HG02571 (cell line): ENCODE results near the gene POLR3A.
"Not testable (repeated sequence)": the region's sequence is repeated elsewhere in the genome, so short reads cannot be mapped to it uniquely, and the experiment has no call there.

Source experiments
- ATAC-seq: cut with Tn5 transposase; IDR thresholded peaks from one replicate; pipeline ENCODE4 v1.9.1; 2021; ENCODE audit warnings: mild to moderate bottlenecking, moderate library complexity; ENCODE audit not compliant: unreplicated experiment

POLR3A gene

DNA sequence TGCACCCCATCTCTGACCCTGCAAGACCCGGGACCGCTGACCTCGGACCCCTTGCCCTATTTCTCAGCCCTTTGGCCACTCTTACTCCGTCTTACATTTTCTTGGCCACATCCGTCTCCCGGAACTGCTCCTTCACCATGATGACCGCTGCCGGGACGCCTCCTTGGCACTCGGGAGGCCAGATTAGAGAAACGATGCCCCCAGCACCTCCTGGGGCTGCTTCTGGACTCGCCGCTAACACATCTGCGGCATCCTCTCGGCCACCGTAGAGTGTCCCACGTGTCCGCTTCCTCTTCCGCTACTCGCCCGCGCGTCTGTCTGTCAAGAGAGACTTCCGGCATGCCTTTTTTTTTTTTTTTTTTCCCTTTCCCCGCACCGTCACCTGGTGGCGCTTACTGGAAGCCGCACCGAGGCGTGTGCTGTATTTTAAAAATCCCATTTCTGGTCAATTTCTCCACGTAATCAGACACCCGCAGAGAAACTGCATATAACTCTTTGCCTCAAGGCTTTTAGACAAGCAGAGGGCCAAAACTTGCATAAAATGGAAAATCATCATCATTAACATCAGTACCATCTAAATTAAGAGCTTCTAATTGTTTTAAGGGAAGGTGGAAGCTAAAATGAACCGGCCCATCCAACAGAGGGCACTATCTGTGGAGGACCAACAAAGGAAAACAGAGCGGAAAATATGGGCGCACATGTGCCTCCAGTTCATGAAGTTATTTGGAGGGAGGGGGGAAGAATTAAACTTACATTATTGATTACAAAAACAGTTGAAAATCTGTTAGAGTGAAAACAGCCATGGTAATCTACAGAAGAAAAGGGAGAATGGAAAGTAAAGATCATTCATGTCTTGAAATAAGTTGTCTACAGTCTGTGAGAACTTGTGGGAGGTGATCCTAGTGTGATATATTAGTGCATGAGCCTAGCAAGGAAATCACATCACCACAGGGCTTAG, at the start of gene POLR3A:
TSS of gene POLR3A (minus strand) at position 247 of the 958 bp plus-strand sequence. CDS start at position 139, 108 bp downstream.
- ATAC-seq: peak; percentile 53

GRCh38 chr10:78078539-78079330, 49.4 kb upstream of the POLR3A start:
- ATAC-seq: no peak

GRCh38 chr10:78075806-78076205, 46.5 kb upstream of the POLR3A start:
- not testable (repeated sequence) for ATAC-seq

DNA sequence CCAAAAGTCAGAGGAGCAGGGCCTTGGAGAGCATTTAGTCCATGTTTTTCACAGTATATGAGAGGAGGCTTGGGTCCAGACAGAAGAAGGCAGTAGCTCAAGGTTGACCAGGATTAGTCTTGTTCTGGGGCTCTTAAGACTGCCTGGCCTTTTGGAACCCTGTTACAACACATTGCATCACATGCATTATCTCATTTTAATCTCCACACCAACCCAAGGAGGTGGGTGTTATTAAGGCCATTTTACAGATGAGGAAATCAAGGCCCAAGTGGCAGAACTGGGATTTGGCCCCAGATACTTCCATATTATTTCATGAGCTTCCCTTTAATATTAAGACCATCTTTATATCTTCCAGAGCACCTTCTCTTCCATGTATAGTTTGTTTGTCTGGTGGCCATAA, 43.2 kb upstream of the POLR3A start:
- ATAC-seq: no peak

DNA sequence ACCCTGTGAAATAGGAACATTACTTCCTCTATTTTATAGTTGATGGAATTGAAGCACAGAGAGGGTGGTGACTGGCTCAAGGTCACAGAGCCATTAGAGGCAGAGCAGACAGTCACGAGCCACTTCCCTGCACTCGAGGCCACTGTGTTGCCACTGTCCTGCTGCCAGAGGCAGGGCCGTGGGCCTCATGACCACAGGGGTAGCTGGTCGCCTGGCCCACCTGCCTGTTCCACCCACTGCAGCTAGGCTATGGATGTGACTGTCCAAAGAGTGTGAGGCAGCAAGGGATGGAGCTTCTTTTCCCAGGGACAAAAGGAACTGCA, 42.5 kb upstream of the POLR3A start:
- ATAC-seq: no peak

DNA sequence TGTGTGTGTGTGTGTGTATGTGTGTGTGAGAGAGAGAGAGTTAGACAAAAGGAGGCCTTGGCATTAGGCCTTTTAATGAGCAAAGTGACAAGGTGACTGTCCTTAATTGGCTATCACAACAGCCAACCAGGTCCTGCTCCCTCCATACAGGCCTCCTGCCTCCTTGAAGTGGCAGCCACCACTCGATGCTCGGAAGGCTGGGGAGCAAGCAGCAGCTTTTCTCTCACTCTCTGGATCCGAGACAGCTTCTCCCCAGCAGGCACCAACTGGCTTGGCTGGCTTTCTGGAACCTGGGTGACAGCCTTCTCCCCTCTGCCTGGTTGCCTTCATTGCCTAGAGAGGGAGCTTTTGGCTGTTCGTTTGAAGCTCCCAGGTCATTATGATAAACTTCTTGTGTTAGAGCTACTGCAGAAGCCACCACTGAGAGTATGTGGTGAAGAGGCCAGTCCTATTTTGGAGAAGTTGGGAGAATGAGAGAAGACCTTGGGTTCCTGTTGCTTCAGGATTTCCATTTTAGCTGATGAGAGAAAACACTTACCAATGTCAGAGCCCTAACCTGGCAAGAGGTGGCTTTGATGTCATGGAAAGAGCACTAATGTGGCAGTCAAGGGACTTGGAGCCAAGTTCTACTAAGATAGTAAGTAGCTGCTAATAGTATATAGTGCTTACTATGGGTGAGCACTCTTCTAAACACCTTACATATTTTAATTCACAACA, 42.0 kb upstream of the POLR3A start:
- no peak for ATAC-seq

GRCh38 chr10:78070726-78071125, 41.4 kb upstream of the POLR3A start:
- no peak for ATAC-seq

DNA sequence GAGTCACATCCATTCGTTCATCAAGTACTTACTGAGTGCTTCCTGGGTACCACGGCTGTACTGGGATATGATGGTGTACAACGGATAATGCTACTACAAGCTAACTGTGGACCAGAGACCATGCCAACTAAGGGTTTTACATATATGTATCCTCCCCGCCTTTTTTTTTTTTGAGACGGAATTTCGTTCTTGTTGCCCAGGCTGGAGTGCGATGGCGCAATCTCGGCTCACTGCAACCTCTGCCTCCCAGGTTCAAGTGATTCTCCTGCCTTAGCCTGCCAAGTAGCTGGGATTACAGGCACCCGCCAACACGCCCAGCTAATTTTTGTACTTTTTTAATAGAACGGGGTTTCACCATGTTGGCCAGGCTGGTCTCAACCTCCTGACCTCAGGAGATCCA, 40.7 kb upstream of the POLR3A start:
- not testable (repeated sequence) for ATAC-seq

DNA sequence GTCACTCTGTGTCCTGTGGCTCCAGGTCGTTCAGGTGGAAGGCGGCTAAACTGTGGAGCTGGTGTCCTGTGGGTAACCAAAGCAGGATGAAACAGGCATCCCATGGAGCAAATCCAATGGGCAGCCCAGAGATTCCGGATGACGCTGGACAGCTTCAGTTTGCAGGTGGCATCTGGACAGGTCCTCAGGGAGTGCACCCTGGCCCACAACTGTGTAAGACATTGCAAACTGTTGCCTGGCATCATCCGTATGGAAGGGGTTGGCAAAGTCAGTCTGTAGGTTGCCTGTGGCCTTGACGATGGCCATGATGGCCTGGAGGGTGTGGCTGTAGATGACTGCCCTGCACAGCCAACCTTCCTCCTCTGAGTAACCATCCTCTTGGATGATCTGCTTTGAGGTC, 39.8 kb upstream of the POLR3A start:
- ATAC-seq: no peak

DNA sequence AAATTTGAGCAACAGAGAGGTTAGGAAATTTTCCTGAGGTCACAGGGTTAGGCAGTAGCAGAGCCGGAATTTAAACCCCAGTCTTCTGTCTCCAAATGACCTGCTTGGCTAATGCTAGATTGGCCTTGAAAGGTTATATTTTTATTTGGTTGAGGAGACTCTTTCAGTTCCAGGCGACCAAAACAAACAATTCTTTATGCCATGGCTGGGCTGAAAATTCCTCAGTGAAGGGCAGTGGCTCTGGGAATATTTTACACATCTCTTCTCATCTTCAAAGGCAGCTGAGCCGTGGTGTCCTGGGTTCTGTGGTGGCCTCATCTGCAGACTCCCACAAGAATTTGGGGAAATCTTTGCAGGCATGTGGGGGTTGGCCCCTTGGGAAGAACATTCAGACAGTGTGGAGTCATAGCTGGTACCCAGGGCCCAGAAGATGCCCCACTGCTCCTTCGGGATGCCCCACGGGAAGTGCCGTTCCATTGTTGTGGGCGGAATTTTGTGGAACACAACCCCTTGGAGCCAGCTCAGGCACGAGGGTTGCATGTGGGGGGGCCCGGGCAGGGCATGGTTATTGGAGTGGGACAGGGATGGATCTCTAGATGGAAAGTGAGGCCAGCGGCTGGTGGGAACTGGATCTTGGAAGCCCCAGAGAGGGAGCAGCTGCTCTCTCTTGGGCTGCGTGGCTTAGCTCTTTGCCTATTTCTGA, 37.6 kb upstream of the POLR3A start:
- no peak for ATAC-seq

DNA sequence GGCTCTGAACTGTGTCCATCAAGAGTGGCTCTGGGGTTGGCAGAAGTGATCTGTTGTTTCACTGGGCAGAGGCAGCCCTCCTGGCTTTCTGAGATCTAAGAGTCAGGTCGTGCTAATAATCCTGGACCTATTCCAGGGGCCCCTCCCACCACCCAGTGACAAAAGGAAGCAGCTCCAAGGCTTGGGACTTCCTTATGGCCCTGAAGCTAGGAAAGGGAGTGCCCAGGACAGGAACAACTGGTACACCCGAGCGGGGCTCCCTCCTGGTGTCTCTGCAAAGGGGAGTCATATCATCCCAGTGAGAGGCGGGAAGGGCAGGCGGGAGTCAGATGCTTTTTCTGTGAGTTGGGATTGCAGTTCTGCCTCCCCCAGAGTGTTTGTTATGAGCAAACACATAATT, 36.7 kb upstream of the POLR3A start:
- ATAC-seq: no peak

DNA sequence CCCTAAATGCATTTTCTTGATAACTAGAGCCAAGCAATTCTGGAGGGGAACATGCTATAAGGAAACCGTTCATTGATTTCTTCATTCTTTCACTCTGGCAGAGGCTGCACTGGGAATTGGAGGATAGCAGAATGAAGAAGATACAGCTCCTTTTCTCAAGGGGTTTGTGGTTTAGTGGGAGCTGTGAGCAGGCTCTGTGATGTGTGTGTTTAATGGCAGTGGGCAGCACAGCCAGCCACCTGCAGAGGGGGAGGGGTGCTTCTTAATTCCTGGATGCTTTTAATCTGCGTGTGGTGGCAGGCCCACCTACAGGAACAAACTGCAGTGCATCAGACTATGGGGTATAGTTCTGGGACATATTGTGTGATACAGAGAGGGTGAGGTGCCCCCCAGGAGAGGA, 36.3 kb upstream of the POLR3A start:
- ATAC-seq: no peak

- ATAC-seq: not testable (repeated sequence)
Measured at GRCh38 chr10:78064919-78065318, 35.6 kb upstream of the POLR3A start.

DNA sequence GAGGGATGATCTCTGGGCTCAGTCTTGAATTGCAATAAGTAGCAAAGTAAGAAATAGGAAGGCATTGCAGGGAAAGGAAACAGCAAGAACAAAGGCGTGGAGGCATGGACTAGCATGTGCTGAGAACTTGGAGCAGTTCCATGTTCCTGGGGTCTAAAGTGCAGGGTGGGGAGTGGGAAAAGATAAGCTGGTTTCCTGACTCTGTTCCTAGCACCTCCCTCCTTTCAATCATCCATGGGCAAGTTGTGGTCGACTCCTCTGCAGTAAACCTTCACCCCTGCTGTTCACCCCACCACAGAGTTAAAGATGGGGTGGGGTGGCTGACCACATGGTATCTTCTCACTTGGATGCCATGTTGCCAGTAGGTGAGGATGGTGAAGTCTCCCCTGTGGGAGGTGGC, 33.9 kb upstream of the POLR3A start:
- no peak for ATAC-seq

DNA sequence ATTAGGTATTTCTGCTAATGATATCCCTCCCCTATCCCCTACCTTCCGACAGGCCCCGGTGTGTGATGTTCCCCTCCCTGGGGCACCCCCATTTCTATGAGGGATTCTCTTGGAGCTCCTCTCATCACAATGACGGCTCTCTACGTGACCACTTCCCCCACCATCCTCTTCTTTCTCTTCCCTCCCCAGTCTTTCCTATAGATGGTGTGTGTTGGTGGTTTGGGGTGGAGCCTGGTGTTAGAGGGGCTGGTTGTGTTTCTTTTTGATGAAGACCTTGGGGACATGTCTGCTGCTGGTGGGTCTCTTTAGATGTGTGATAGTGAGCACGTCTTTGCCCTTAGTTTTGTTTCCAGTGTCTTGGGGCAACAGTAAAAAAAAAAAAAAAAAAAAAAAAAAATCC, 33.0 kb upstream of the POLR3A start:
- no peak for ATAC-seq

DNA sequence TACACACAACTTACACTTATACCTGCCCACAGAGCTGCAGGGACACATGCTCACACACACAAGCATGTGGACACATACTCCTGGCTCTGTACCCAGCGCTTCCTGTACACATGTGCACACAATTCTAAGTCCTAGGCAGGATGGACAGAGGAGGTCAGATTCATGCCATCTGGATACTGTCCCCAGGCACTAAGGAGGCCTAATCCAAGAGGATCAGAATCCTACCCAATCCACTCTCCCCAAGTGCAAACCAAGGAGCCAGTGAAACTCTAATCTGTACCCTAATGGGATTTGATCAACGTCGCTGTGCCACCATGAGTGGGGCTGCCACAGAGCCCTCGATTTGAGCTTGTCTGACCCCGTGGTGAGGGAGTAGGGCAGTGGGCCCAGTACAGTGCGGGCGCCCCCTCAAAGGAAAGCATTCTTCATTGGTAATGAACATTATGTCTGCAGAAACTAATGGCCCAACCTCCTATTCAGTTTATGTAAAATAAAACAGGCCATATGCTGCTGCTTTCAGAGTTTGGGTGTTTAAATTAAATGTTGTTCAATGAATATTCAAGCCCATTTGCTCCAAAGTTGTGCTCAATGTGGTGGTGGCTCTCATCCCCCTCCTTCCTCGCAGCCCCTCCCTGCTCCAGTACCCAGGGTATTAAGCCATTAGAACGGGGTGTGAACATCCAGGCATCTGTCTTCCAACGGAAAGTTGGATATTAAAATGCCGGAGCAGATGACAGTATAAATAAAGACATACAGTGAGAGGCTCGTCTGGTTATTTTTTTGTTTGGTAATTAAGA, 30.8 kb upstream of the POLR3A start:
- ATAC-seq: no peak

- no peak for ATAC-seq
Measured at GRCh38 chr10:78058562-78058961, 29.2 kb upstream of the POLR3A start.

DNA sequence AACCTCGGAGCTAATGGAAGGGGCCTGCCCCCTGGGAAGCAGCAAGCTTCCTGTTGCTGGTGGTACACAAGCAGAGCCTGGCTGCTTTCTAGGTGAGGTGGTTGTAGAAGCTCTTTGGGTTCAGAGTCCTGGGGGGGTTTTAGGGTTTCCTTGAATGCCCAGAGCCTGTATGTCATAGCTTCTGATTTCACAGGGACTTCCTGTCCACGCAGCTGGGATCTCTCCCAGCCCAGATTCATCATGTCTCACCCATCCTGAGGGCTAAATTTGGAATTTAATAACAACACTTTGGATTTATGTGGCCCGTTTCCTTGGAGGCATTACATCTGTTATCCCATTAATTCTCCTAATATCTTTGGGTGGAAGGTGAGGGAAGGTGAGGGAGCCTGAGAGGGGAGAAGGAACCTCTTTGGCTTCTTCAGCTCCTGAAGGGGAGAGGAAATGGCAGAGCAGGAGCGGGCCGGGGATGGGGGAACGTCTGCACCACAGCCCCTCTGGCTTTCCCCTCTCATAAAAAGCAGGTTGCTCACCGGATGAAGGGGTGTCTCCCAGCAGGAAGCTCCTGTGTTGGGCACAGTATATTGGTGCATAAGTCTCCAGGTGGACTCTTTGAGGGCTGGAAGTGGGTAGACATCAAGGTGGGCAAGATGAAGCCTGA, 24.0 kb upstream of the POLR3A start:
- ATAC-seq: no peak

DNA sequence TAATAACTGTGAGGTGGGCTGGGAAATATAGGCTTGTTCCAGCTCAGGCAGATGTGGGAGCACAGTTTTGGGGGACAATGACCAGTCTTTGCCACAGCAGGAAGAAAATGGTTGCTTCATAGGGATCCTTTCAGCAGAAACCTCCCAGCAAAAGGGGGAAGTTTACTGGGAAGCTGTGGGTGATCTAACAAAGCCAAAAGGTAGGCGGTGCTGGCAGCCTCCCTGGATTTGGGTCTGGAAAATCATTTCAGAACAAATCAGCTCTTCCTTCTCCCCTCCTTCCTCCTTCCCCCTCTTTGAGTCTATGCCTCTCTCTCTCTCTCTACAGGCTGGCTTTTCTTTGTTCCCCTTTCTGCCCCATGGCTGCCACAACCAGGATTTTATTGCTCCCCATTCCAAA, 20.5 kb upstream of the POLR3A start:
- ATAC-seq: no peak
